GM12878 (cell line): ENCODE results near the gene LTBP2.

Source experiments
- EP300 ChIP-seq, 2 experiments: fragments of 150-350 bp in 1 of 2; IDR thresholded peaks; 2 replicates each; pipeline ENCODE4 v1.6.1; 2011 to 2012; ENCODE audit warnings: low read depth in 2 of 2, low read length in 2 of 2, borderline replicate concordance in 1 of 2, improper control_type of control experiment in 1 of 2, inconsistent platforms in 1 of 2; ENCODE audit not compliant: control insufficient read depth in 1 of 2
- PML ChIP-seq: IDR thresholded peaks from 2 replicates; pipeline ENCODE4 v1.6.1; 2012; ENCODE audit warnings: low read length, inconsistent platforms
- POLR2A ChIP-seq: IDR thresholded peaks from 2 replicates; pipeline ENCODE4 v1.6.1; 2011; ENCODE audit warnings: low read depth, mild to moderate bottlenecking, low read length
- RUNX3 ChIP-seq: IDR thresholded peaks from 2 replicates; pipeline ENCODE4 v1.6.1; 2012; ENCODE audit warnings: low read length, inconsistent platforms
- SUZ12 ChIP-seq: fragments of 200-600 bp; sonication (generic); IDR thresholded peaks from one replicate; pipeline ENCODE4 v1.6.1; 2018; ENCODE audit warnings: antibody characterized with exemption, mild to moderate bottlenecking; ENCODE audit not compliant: unreplicated experiment
- ZNF274 ChIP-seq: IDR thresholded peaks from one replicate; pipeline ENCODE4 v1.8.0; 2011; ENCODE audit not compliant: insufficient read length, insufficient read depth
- TF ChIP-seq, protein P1 (sequence below), 3 experiments: IDR thresholded peaks in 2 of 3; conservative IDR thresholded peaks in 1 of 3; 2 replicates each; pipeline ENCODE4 v1.5.1; 2011; ENCODE audit warnings: low read depth in 3 of 3, low read length in 3 of 3, mild to moderate bottlenecking in 3 of 3, control low read depth in 2 of 3, moderate library complexity in 2 of 3, inconsistent platforms in 1 of 3, mixed read lengths in 1 of 3; ENCODE audit not compliant: control insufficient read depth in 2 of 3, insufficient read depth in 1 of 3; ENCODE audit errors: extremely low read depth in 1 of 3

DNA sequence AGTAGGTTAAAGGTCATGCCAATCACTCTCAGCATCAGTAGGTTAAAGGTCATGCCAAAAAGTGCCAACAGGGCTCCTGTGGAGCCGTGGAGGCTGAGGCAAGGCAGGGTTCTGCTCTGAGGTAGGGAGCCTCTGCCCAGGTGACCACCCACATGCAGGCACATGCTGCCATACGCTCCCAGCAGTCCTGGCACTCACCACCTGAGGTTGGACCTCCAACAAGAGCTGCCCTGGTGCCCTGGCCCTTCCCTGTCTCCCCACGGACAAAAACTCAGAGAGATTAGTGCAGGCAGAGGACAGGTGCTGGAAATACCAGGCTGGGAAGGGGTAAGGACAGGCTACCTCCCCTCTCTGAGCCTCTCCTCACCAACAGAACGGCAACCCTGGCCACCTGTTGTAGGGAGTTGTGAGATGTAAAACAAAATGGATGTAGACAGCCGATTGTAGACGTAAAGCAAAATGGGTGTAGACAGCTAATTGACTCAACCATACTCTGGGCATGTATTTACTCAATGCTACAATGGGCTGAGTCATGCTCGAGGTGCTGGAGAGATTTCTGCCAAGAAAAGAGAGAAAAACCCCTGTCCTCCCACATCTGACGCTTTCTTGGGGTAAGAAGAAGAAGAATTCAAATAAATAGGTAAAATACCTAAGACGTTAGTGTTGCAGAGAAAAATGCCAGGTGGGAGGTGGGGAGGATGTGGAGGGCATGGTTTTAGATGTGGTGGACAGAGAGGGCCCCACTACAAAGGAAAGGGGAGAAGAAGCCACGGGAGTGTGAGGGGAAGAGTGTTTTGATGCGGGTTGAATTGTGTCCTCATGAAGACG is 32.4 kb downstream of the LTBP2 start:
- TF ChIP-seq POLR2A (no peak), ZNF274 (no peak), EP300 (IDR thresholded peaks at IDR 0.05; ENCODE audit: borderline replicate concordance in 1 of 2, control insufficient read depth in 1 of 2, low read depth in 2 of 2, low read length in 2 of 2) (no peak), SUZ12 (no peak), PML (no peak), RUNX3 (no peak)
- TF ChIP-seq, protein P1, sequence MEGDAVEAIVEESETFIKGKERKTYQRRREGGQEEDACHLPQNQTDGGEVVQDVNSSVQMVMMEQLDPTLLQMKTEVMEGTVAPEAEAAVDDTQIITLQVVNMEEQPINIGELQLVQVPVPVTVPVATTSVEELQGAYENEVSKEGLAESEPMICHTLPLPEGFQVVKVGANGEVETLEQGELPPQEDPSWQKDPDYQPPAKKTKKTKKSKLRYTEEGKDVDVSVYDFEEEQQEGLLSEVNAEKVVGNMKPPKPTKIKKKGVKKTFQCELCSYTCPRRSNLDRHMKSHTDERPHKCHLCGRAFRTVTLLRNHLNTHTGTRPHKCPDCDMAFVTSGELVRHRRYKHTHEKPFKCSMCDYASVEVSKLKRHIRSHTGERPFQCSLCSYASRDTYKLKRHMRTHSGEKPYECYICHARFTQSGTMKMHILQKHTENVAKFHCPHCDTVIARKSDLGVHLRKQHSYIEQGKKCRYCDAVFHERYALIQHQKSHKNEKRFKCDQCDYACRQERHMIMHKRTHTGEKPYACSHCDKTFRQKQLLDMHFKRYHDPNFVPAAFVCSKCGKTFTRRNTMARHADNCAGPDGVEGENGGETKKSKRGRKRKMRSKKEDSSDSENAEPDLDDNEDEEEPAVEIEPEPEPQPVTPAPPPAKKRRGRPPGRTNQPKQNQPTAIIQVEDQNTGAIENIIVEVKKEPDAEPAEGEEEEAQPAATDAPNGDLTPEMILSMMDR (IDR thresholded peaks at IDR 0.05 in 2 of 3, conservative IDR thresholded peaks at IDR 0.05 in 1 of 3; ENCODE audit: control insufficient read depth in 2 of 3, extremely low read depth in 1 of 3, insufficient read depth in 1 of 3, low read depth in 3 of 3, low read length in 3 of 3): no peak
